Fibroblast of skin of left biceps (primary cell): ENCODE results near the gene KRT16.
"Not testable (repeated sequence)": the region's sequence is repeated elsewhere in the genome, so short reads cannot be mapped to it uniquely, and the experiment has no call there.

Experiments used
- DNase-seq, 2 experiments: peaks; one replicate each; pipeline ENCODE4 v3.0.0-alpha.2; 2013; ENCODE audit warnings: low read depth in 2 of 2

The KRT16 gene

GRCh38 chr17:41628073-41628370 is 15.5 kb upstream of the KRT16 start:
- not testable (repeated sequence) for DNase-seq

GRCh38 chr17:41627316-41628072 is 14.9 kb upstream of the KRT16 start:
- no peak for DNase-seq

DNA sequence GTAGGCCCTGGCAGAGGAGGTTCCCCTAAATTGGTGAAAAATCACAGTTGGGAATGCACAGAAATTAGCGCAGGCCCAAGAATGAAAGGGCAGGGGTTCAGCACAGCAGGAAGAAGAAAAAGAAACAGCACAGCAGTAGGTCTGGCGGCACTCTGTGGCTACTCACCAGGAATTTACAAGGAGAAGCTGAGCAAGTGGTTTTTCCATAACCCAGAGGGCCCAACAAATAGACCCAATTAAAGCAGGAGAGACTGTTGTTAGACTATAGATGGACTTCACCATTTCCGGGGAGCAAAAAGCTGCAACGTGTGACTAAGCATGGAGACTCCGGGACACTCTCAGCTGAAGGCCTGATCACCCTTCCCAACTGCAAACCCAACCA is 14.3 kb upstream of the KRT16 start:
- not testable (repeated sequence) for DNase-seq

- not testable (repeated sequence) for DNase-seq
Measured at GRCh38 chr17:41626028-41626913, 13.7 kb upstream of the KRT16 start.

GRCh38 chr17:41625602-41626001 is 13.0 kb upstream of the KRT16 start:
- no peak for DNase-seq

DNA sequence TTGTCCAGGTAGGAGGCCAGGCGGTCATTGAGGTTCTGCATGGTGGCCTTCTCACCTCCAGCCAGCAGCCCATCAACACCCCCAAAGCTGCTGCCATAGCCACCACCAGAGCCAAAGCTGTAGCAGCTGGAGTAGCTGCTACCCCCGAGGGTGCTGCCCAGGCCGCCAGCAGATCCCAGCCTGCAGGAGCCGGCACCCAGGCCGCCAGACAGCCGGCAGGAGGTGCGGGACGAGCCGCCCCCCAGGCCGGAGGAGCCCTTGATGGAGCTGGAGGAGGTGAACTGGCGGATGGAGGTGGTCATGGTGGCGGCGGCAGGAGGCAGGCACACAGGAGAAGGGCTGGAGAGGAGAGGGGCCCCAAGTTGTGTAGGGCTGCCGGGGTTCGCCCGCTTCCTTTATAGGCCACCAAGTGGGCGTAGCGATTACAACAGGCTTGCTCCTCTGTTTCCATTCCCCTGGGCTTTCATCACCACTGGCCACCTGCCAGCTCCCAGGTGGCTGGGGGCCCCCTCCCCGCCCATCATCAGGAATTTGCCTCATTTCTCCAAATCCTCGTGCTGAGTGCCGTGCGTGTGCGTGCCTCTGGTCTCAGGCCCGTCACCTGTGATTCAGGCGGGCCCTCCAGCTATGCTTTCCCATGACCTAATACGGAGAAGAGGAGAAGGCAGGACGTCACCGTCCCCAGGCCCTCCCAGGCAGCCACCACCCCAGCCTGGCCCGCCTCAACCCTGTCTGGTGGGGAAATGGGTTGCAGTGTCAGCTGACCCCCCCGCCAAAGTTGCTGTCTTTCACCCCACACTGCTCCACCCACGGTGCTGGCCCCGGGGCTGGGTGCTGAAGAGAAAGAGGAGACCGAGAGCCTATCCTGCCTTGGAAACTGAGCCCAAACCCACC is 11.9 kb upstream of the KRT16 start, which contains the start of gene KRT17:
TSS of gene KRT17 (minus strand) at position 368 of the 894 bp plus-strand sequence. CDS start at position 302, 66 bp downstream.
- DNase-seq, result no peak

DNA sequence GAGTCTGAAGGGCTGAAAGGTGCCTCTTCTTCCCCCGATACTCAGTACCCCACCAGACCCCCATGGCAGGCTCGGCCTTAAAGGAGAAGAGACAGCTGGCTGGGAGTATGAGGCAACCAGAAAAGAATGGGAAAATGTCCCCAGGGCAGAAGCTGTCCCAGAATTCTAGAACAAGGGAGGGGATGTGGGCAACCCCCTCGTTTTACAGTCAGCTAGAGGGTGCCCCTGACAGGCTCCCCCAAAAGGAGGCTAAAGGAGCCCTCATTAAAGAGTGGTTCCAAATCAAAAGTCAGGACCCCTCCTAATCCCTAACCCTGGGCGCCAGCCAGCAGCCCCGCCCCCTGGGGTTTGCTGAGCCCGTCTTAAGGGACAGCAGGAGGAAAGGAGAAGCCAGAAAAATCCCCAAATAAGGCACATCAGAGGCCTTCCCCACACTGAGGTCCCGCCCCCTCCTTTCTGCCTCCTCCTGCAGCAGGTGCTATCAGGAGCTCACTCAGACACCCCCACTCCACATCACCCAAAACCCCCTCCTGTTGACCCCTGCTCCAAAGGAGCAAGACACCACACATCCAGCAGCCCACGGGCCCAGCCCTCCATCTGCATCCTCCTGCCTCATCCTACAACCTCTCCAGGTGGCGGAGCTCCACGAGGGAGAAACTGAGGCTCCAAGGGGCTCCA is 10.8 kb upstream of the KRT16 start:
- DNase-seq, result not testable (repeated sequence)

DNA sequence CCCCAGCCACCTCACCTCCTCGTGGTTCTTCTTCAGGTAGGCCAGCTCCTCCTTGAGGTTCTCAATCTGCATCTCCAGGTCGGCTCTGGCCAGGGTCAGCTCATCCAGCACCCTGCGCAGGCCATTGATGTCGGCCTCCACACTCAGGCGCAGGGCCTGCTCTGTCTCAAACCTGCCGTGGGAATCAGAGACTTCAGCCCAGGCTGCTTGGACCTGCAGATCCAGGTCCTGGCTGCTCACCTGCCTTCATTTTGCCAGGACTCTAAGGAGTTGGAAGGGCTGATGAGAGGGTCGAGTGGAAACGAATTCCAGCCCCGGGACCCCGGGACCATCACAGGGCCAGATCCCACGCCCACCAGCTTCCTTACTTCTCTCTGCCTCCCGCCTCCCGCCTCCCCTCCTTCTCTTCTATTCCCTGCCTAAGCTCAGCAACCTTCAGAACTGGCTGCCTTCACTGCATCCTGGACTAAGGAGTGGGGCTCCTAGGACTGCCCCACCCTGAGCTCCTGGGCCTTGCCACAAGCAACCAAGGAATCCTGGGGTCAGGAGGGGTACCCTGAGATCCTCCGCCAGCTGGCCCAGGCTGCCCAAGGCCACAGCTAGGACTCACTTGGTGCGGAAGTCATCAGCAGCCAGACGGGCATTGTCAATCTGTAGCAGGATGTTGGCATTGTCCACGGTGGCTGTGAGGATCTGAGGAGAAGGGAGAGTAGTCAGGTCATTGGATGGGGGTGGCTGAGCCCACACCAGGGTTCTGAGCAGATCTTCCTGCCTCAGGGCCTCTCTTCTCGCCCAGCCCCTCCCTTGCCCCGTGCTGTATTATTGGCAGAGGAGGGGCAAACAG is 10.0 kb upstream of the KRT16 start:
- not testable (repeated sequence) for DNase-seq

DNA sequence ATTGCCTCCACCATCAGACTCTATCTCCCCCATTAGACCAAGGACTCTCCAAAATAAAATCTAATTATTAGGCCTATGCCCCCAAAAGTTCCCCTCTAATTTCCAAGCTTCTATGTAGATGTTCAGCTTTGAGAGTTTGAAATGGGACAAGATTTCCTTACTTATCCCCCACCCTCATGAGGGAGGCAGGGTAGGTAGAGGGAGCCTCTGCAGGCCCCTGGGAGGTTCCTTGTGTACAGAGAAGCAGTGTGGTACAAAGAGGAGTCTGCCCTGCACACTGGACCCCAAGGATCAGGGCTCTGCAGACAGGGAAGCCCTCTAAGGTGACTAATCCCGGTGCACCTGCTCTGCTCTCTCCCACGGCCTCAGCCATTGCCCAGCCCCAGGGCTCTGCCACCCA is 9.3 kb upstream of the KRT16 start:
- no peak for DNase-seq

DNA sequence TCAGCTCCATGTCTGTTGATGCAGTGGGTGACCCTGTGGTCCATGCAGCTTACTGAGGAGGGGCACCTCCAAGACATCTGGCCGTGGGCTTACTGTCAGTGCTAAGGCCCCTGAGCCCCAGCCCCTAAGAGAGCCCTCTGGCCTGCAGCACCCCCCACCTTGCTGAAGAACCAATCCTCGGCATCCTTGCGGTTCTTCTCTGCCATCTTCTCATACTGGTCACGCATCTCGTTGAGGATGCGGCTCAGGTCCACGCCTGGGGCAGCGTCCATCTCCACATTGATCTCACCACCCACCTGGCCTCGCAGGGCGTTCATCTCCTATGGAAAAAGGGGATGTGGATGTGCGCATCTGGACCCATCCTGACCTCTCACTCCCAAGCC is 8.9 kb upstream of the KRT16 start:
- DNase-seq, result not testable (repeated sequence)

GRCh38 chr17:41620583-41621434 is 8.2 kb upstream of the KRT16 start:
- DNase-seq, result no peak

- not testable (repeated sequence) for DNase-seq
Measured at GRCh38 chr17:41619927-41620582, 7.5 kb upstream of the KRT16 start.

GRCh38 chr17:41619036-41619926 is 6.7 kb upstream of the KRT16 start:
- no peak for DNase-seq

- DNase-seq, result no peak
Measured at GRCh38 chr17:41618341-41619035, 5.9 kb upstream of the KRT16 start.

DNA sequence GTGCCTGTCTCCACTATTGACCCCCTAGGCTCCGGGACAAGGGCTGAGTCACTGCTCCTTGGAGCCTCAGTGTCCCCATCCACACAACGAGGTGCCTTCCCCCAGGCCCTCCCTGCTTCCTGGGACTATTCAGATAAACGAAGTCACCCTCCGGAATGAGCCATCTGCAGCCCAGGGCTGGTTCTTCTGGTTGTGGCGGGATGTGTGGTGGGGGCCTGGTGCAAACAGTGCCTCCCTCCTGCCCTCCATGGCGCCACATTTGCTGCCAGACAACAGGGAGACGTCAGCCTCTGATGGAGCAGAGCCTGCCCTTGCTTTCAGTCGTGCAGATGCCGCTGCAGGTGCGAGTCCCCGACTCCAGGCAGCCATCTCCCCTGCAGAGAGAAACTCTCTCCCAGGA is 5.1 kb upstream of the KRT16 start:
- DNase-seq, result no peak

GRCh38 chr17:41617136-41617535 is 4.6 kb upstream of the KRT16 start:
- no peak for DNase-seq

GRCh38 chr17:41616486-41616885 is 3.9 kb upstream of the KRT16 start:
- not testable (repeated sequence) for DNase-seq
